HG03103 (cell line): ENCODE data around the gene MRPL58.
A peak's percentile ranks its signal among the peaks of the same experiment; 100 is the strongest.
"Not testable (repeated sequence)": the region's sequence is repeated elsewhere in the genome, so short reads cannot be mapped to it uniquely, and the experiment has no call there.

ENCODE experiments used
- ATAC-seq: cut with Tn5 transposase; IDR thresholded peaks from one replicate; pipeline ENCODE4 v1.9.1; 2021; ENCODE audit warnings: low read depth; ENCODE audit not compliant: unreplicated experiment

MRPL58 gene

DNA sequence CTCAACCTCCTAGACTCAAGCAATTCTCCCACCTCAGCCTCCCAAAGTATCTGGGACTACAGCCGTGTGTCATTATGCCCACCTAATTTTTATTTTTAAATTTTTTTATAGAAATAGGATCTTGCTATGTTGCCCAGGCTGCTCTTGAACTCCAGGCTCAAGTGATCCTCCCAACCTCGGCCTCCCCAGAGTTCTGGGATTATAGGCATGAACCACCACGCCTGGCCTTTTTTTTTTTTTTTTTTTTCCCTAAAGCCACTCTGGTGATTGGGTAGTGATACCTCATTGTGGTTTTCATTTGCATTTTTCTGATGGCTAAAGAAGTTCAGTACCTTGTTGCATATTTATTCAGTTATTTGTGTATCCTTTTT lies 26.3 kb upstream of the MRPL58 start:
- no peak for ATAC-seq

- ATAC-seq = peak; percentile 95
These were observed 25.0 kb upstream of the MRPL58 start, which contains the start of gene CDR2L for GRCh38 chr17:74987418-74987908. Gene CDR2L, plus strand, starts transcription at chr17:74987632. Its CDS starts 412 bp downstream, at chr17:74988044.

DNA sequence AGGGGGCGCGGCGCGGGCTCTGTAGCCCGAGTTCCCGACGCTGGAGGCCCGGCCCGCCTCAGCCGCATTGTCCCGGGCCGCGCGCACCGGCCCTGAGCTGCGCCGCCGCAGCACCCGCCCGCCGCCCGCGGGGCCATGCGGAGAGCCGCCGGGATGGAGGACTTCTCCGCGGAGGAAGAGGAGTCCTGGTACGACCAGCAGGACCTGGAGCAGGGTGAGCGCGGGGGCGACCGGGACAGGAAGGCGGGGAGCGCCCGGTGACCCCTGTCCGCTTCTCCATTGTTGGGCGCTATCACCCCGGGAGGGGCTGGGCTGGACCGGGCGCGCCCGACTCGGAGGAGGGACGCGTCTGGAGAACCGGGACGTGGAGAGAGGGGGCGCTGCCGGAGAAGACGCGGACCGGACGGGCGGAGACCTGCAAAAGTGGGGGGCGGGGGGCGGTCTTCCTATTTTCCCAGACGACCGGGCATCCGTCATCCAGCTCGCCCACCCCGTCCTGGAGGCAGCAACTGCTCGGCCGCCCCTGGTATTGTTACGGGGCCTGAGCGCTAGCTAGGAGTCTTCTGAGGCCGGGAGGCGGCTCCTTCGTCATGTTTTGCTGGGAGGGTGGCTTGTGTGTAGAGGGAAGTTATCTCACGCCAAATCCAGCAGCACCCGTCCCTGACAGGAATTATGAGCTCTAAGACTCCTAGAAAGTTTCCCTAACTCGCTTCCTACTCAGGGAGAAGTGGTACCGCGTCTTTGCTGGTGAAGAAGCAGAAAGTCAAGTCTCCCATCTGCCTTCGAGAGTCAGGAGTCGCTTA lies 24.4 kb upstream of the MRPL58 start:
- ATAC-seq = peak; percentile 10

GRCh38 chr17:74990581-74991105 lies 21.8 kb upstream of the MRPL58 start:
- no peak for ATAC-seq

DNA sequence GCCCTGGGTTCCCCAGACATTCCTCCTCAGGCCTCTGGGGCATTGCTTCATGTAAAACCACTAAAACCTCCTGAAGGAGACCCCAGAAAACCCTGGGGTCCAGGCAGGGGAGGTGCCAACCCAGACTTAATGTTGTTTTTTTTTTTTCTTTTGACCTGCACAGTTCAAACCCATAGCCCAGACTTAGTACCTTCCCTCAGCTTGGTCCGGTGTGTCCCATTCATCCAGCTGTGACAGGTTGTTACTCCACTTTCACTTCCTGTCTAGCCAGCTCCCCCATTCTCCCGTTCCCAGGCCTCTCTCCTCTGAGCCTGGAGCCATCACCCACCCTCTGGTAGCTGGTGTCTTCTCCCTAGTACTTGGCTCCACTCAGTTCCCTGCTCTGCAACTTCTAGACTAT lies 20.2 kb upstream of the MRPL58 start:
- no peak for ATAC-seq

DNA sequence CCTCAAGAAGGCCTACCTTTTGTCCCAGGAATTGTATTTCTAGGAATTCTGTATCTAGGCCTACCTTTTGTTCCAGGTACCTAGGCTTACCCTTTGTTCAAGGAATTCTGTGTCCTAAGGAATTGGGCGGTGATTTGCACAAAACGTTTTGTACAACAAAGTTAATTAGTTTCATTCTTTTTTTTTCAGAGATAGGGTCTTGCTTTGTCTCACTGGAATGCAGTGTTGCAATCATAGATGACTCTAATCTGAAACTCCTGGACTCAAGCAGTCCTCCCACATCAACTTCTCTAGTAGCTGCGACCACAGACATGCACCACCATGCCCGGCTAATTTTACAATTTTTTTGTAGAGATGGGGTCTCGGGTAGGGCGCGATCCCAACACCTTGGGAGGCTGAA lies 18.0 kb upstream of the MRPL58 start:
- ATAC-seq = no peak

DNA sequence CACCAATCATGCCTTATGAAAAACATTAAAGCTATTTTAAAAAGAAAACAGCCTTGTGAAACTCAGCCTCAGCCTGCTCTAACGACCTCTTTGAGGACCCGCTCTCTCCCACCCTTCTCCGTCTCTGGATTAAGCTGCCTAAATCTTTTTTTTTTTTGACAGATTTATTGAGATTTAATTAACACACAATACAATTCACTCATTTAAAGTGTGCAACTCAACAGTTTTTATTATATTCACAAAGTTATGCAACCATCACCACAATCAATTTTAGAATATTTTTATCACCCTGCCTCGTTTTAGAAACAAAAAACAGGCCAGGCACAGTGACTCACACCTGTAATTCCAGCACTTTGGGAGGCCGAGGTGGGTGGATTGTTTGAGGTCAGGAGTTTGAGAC lies 16.6 kb upstream of the MRPL58 start:
- no peak for ATAC-seq

GRCh38 chr17:74998783-74999182 lies 13.7 kb upstream of the MRPL58 start:
- ATAC-seq = no peak

- no peak for ATAC-seq
These were observed 12.9 kb upstream of the MRPL58 start for GRCh38 chr17:74999523-74999922.

- ATAC-seq = no peak
These were observed 10.3 kb upstream of the MRPL58 start for GRCh38 chr17:75001915-75002843.

DNA sequence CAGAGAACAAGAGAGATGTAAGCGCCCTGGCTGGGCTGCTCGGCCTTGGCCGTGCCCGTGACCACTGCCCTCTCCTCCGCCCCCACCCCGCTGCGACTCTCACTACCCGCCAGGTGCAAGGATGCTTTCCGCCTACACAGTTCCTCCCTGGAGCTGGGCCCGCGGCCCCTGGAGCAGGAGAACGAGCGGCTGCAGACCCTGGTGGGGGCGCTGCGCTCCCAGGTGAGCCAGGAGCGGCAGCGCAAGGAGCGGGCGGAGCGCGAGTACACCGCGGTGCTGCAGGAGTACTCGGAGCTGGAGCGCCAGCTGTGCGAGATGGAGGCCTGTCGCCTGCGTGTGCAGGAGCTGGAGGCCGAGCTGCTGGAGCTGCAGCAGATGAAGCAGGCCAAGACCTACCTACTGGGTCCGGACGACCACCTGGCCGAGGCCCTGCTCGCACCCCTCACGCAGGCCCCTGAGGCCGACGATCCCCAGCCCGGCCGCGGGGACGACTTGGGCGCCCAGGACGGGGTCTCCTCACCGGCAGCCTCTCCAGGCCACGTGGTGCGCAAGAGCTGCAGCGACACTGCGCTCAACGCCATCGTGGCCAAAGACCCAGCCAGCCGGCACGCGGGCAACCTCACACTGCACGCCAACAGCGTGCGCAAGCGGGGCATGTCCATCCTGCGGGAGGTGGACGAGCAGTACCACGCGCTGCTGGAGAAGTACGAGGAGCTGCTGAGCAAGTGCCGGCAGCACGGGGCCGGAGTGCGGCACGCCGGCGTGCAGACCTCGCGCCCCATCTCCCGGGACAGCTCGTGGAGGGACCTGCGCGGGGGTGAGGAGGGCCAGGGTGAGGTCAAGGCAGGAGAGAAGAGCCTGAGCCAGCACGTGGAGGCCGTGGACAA lies 9.2 kb upstream of the MRPL58 start:
- no peak for ATAC-seq

DNA sequence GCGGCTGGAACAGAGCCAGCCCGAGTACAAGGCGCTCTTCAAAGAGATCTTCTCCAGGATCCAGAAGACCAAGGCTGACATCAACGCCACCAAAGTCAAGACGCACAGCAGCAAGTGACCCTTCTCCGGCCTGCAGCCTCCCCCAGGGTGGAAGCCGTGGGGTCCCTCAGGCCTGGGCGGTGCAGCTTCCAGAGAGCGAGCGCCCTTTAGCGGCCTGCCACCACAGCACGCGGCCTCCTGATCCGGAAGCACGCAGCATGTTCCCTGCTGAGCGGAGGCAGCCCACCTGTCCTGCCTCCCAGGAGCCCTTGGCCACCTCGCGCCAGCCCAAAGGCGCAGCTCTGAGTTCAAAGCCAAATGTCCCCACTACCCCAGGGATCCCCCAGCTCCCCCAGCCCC lies 8.5 kb upstream of the MRPL58 start:
- no peak for ATAC-seq

GRCh38 chr17:75004371-75004770 lies 8.1 kb upstream of the MRPL58 start:
- no peak for ATAC-seq

DNA sequence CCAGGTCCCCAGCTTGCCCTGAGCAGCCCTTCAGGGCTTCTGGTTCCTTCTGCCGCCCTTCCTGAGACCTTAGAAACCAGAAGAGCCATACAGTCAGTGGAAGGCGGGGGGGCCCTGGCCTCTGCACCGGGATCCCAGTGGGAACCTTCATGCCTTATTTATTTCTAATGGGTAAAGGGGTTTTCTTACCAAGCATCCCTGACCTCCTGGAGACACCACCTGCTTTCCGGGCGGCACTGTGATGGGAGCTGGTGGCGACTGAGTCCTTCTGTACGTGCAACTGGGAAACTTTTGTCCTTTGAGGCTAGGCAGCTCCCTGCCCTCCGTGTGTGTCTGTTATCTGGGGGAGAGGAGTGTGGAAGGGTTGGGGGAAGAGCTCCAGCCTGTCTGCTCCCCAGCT lies 7.2 kb upstream of the MRPL58 start:
- no peak for ATAC-seq

DNA sequence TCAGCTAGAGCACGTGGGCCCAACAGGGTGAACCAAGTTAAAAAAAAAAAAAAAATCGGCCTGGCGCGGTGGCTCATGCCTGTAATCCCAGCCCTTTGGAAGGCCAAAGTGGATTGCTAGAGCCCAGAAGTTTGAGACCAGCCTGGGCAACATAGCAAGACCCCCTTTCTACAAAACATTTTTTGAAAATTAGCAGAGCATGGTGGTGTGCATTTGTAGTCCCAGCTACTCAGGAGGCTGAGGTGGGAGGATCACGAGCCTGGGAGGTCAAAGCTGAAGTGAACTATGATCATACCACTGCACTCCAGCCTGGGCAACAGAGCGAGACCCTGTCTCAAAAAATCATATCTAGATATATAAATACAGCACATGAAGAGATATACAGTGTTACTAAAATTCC lies 6.4 kb upstream of the MRPL58 start:
- ATAC-seq = not testable (repeated sequence)

- no peak for ATAC-seq
These were observed 5.8 kb upstream of the MRPL58 start for GRCh38 chr17:75006653-75007052.

- no peak for ATAC-seq
These were observed 4.1 kb upstream of the MRPL58 start for GRCh38 chr17:75008373-75008772.

- no peak for ATAC-seq
These were observed 3.2 kb upstream of the MRPL58 start for GRCh38 chr17:75009139-75009724.

- no peak for ATAC-seq
These were observed 1.6 kb upstream of the MRPL58 start for GRCh38 chr17:75010683-75011400.
